GM23338 (cell line): Measurements from ENCODE around the gene KIF25.

ENCODE experiments used
- CREB1 ChIP-seq: fragments of 250-450 bp; sonication (Bioruptor Pico); IDR thresholded peaks from 2 replicates; pipeline ENCODE4 v1.5.0; 2020; ENCODE audit warnings: low read depth, mild to moderate bottlenecking, moderate library complexity
- CTCF ChIP-seq, 2 experiments: fragments of 200-600 bp in 1 of 2; sonication (generic) in 1 of 2; conservative IDR thresholded peaks; 2 replicates each; pipeline versions ENCODE4 v1.5.1 to v1.6.1; 2016 to 2017; ENCODE audit warnings: antibody characterized with exemption in 2 of 2, low read depth in 2 of 2, mild to moderate bottlenecking in 2 of 2, moderate library complexity in 1 of 2
- EZH2 ChIP-seq: fragments of 200-600 bp; sonication (generic); IDR thresholded peaks from one replicate; pipeline ENCODE4 v1.8.0; 2017; ENCODE audit warnings: antibody characterized with exemption, mild to moderate bottlenecking, low read depth; ENCODE audit not compliant: unreplicated experiment
- EZH2phosphoT487 ChIP-seq: fragments of 200-600 bp; sonication (generic); IDR thresholded peaks from one replicate; pipeline ENCODE4 v1.8.1; 2018; ENCODE audit warnings: antibody characterized with exemption; ENCODE audit not compliant: unreplicated experiment
- JUNB ChIP-seq: IDR thresholded peaks from one replicate; pipeline ENCODE4 v1.6.1; 2016; ENCODE audit warnings: antibody characterized with exemption; ENCODE audit not compliant: unreplicated experiment
- NANOG ChIP-seq: IDR thresholded peaks from 2 replicates; pipeline ENCODE4 v1.6.1; 2016; ENCODE audit warnings: antibody characterized with exemption, borderline replicate concordance
- POLR2AphosphoS5 ChIP-seq: IDR thresholded peaks from 2 replicates; pipeline ENCODE4 v1.6.1; 2016; ENCODE audit warnings: antibody characterized with exemption, low read depth
- REST ChIP-seq: IDR thresholded peaks from one replicate; pipeline ENCODE4 v1.6.1; 2018; ENCODE audit warnings: antibody characterized with exemption; ENCODE audit not compliant: unreplicated experiment
- STAT1 ChIP-seq: IDR thresholded peaks from one replicate; pipeline ENCODE4 v1.6.1; 2016; ENCODE audit warnings: antibody characterized with exemption; ENCODE audit not compliant: unreplicated experiment
- ZNF114 ChIP-seq: fragments of 250-450 bp; sonication (Bioruptor Pico); IDR thresholded peaks from 2 replicates; pipeline ENCODE4 v1.5.0; 2020; ENCODE audit warnings: mild to moderate bottlenecking, moderate library complexity
- ZNF331 ChIP-seq: fragments of 250-450 bp; sonication (Bioruptor Pico); IDR thresholded peaks from 2 replicates; pipeline ENCODE4 v1.5.0; 2020; ENCODE audit warnings: low read depth, mild to moderate bottlenecking, moderate library complexity

GRCh38 chr6:168072261-168072660 is 74.8 kb downstream of the KIF25 start:
- TF ChIP-seq CTCF (conservative IDR thresholded peaks at IDR 0.05; ENCODE audit: low read depth in 2 of 2) (no peak), EZH2 (no peak), JUNB (no peak), POLR2AphosphoS5 (no peak), EZH2phosphoT487 (no peak), REST (no peak), STAT1 (no peak), ZNF331 (CRISPR knock-in tag) (no peak), NANOG (no peak), CREB1 (CRISPR knock-in tag) (no peak), ZNF114 (CRISPR knock-in tag) (no peak)
